ENCODE data around the gene TADA2A.

The TADA2A gene

GRCh38 chr17:37465069-37465616 is 58.5 kb downstream of the TADA2A start:
- no peak for DNase-seq

- DNase-seq: no peak
Observed at GRCh38 chr17:37466471-37466870, 59.8 kb downstream of the TADA2A start.

- no peak for DNase-seq
Observed at GRCh38 chr17:37470181-37470580, 63.5 kb downstream of the TADA2A start.

- no peak for DNase-seq
Observed at GRCh38 chr17:37475731-37476420, 69.2 kb downstream of the TADA2A start.

DNA sequence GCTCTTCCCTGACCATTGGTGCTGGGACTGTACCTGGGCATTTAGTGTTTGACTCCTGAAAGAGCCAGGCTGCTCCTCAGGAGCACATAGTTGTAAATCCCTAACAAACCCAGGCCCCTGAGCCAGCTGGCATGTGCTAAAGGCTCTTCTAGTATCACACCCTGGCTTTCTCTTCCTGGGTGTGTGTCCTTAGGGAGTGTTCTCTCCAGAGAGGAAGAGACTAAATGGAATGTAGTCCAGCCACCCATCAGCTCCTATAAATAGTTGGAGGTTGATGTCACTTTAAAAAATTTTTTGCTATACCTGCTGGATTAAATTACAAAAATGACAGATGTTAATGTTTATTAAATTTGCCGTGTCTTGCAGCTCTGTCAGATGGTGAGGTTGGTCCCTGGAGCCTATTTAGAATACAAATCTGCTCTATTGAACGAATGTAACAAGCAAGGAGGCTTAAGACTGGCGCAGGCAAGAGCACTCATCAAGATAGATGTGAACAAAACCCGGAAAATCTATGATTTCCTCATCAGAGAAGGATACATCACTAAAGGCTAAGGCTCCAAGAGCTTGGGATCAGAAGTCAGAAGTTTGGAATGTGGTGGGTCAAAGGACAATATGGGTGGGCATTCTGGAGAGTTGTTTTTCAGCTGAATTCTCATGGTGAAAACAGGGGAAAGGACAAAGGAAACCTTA is 69.9 kb downstream of the TADA2A start:
- no peak for DNase-seq

- DNase-seq: no peak
Observed at GRCh38 chr17:37478187-37478586, 71.5 kb downstream of the TADA2A start.

DNA sequence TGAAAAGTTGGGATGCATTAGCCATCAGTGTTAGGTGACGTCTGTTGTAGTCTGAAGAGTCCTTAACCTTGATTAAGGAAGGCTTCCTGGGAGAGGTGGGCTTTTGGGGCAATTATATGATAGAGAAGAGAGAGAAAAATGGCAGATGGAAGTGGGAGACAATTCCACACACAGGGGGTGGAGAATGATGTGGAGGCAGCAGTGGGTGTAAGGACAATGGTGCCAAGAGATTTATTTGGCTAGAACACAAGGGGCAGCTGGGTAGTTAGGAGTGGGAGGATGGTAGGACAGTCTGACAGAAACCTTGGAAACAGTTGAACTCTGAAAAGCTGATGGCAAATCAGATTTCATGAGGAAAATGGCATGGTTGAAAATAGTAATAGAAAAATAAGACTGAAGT is 72.3 kb downstream of the TADA2A start:
- no peak for DNase-seq

GRCh38 chr17:37480427-37480826 is 73.7 kb downstream of the TADA2A start:
- no peak for DNase-seq

GRCh38 chr17:37481001-37481665 is 74.4 kb downstream of the TADA2A start:
- DNase-seq: no peak

- DNase-seq: peak; percentile 18
Observed at GRCh38 chr17:37483311-37484039, 76.8 kb downstream of the TADA2A start.

DNA sequence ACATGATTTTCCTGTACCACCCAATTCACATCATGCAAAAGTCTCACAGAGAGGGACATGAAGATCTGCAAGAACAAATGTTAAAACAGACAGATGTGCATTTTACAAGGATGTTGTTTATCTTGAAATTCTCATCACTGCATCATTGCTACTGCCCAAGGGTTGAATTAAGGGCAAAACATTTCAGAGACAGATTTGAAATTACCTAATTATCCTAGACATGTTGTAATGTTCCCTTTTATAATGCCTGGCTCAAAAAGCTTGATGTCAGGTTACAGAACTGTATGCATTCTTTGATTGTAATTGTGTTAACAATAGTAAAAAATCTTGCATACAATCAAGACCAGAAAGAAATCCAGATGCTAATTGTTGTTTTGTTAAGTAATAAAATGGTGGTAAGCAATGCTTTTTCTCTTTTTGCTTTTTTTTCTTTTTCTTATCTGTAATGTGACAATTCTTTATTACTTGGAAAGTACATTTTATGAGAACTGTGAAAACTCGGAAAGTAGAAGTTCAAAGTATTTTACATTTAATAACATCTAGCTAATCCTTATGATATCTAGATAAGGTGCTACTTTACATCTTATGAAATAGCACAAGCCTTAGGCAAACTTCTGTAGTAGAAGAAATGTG is 79.4 kb downstream of the TADA2A start:
- no peak for DNase-seq

- DNase-seq: peak; percentile 58
Observed at GRCh38 chr17:37488009-37488604, 81.4 kb downstream of the TADA2A start.

DNA sequence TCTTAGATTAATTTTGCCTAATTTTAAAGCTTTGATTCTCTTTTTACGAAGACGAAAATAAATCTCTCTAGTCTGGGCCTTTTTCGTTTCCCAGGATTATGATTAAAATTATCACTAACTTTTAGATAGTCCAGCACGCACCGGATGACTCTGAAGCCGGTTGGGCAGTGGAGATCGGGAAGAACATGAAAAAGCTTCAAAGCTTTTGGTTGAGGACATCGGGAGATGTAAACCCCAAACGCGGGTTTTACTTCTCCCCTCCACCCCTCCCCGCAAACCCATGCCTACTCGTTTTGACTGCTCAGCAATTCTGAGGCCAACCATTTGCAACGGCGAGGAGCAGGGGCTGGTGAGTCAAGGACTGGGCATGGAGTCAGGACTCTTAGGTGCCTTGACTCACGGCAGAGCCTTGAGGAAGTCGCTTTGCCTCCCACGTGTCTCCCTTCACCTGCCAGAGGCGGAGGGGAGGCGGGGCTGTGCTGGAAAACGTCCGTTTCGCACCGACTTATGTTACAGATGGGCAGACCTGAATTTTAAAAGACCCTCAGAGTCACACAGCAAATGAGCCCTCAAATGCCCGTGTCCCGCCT is 82.0 kb downstream of the TADA2A start:
- DNase-seq: no peak

GRCh38 chr17:37489197-37490001 is 82.7 kb downstream of the TADA2A start, which contains the start of gene DUSP14:
Gene DUSP14 (plus strand): TSS chr17:37489891. CDS start chr17:37512273, 22,382 bp downstream.
- no peak for DNase-seq

- no peak for DNase-seq
Observed at GRCh38 chr17:37490022-37490587, 83.4 kb downstream of the TADA2A start.

GRCh38 chr17:37490638-37491614 is 84.2 kb downstream of the TADA2A start:
- no peak for DNase-seq

DNA sequence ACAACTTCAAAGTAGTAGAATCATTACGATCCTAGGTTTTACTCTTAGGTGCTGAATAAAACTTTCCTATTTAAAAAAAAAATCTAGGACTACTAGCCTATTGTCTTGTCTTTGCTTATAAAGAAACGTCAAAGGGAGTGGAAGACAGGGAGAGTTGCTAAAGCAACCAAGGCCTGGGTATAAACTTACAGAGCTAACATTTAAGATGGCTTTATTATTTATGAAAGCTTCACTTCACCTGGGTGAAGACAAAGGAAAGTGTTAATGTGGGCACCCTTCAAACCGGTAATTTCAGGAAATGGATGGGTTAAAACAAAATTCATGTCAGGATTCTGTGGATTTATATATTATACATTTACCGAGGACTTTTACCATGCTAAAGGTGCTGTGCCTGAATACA is 85.5 kb downstream of the TADA2A start:
- no peak for DNase-seq

GRCh38 chr17:37493249-37494027 is 86.8 kb downstream of the TADA2A start:
- DNase-seq: no peak

Measured in SHP77 treated with DMSO at 0.1 percent for 48 hours (cell line).